Putamen (tissue), 1 donor: ENCODE results near the gene KCTD12.
"Not testable (repeated sequence)": the region's sequence is repeated elsewhere in the genome, so short reads cannot be mapped to it uniquely, and the experiment has no call there.

Source experiments
- DNase-seq: peaks from one replicate; pipeline ENCODE4 v3.0.0-alpha.2; 2016; ENCODE audit warnings: low spot score

Gene KCTD12

DNA sequence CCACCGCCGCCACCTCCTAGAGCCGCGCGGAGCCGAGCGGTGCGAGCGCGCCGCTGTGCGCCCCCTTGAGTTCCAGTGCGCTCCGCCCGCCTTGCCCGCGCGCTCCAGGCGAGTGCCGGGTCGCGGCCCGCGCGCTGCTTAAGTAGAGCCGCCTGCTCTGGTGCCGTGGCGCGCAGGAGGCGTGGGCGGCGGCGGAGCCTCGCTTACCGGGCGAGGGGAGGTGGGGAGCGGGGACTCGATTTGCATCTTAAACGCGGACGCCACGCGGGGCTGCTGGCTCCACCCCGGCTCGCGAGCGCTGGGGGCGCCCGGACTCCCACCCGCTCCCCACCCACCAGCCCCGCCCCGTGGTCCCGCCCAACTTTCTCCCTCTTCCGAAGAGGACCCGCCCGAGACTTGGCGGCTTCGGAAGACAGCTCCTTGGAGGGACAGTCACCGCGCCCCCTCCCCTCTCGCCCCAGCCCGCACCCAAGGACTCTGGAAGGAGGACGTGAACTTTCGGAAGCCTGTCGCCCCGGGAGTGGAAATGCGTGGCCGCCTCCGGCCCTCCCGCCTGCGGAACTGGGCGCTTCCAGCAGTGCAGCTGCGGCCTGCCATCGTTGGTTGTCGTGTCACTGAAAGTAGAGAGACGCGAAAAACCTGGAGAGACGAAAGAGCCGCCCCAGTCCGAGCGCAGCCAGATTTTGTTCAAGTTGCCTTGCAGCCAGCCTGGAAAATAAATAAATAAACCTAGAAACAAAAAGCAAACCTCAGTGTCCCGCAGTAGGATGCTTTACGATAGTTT, at the start of gene KCTD12:
KCTD12 (minus strand) TSS at position 114 of the 784 bp plus-strand sequence. CDS start 257 bp downstream, outside the sequence.
- peak; percentile 75 for DNase-seq

DNA sequence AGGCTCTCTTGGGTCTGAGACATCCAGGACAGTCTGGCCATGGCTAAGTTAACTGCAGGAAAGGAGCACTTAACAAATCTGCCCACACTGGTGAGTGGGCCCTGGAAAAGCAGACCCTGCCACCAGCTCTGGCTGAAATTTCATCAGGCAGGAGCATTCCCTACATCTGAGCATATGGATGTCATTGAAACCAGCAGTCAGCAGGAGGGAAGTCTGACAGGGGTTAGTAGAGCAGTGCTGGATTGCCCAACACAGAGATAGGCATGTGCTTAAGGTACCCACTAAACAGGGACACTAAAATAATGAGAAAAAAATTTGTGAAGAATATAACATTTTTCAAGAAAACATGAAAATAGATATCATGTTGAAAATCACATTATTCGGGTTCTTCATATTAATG, 48.5 kb upstream of the KCTD12 start:
- DNase-seq = no peak

DNA sequence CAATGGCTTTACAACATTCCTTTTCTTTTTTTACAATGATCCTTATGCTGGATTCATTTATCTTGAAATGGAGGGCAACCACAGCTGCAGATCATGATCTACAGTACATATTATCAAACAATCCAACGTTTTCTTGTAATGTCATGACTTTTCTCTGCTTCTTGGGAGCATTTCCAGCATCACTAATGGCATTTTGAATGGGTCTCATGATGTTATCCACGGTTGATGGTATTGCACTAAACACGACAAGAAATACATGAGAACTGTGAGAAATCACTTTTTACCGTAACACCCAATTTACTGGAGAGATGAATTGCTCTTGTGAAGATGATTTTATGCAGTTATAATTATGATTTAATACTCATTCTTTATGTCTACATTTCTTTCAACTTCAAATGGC, 45.9 kb upstream of the KCTD12 start:
- DNase-seq = no peak

DNA sequence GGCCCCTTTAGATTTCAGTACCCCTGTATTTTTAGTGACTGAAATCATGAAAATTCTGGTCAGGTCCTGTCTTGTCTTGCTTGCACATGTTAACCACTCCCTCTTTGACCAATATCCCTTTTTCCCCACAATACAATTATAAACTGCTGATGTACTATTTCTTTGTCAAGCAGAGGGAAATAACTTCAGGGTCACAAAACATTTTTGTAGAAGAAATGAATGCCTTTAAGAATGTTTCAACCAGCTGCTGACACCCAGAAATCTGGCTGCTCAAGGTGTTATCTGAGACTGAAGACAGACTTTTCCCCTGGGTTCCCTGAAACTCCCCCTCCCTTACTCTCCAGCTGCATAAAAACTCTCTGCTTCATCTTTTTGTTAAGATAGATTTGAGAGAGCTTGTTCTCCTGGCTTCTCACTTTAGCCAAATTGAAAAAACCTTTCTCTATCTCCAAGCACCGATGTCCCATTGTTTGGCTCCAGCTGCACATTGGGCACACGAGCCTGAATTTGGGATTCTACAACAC, 43.7 kb upstream of the KCTD12 start:
- no peak for DNase-seq

DNA sequence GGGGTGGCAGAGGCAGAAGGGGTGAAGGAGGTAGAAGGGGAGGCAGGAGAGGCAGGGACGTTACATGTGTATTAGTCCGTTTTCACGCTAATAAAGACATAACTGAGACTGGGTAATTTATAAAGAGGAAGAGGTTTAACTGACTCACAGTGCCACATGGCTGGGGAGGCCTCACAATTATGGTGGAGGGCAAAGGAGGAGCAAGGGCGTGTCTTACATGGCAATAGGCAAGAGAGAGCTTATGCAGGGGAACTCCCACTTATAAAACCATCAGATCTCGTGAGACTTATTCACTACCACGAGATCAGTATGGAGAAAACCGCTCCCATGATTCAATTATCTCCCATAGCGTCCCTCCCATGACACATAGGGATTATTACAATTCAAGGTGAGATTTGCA, 43.1 kb upstream of the KCTD12 start:
- no peak for DNase-seq

DNA sequence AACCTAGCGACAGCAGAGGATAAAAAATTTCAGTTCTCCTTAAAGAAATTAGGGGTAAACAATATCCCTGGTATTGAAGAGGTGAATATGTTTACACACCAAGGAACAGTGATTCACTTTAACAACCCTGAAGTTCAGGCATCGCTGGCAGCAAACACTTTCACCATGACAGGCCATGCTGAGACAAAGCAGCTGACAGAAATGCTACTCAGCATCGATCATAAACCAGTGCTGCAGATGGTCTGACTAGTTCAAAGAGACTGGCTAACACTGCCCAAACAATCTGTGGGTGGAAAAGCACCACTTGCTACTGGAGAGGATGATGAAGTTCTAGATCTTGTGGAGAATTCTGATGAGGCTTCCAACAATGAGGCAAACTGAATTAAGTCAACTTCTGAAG, 42.3 kb upstream of the KCTD12 start:
- no peak for DNase-seq

DNA sequence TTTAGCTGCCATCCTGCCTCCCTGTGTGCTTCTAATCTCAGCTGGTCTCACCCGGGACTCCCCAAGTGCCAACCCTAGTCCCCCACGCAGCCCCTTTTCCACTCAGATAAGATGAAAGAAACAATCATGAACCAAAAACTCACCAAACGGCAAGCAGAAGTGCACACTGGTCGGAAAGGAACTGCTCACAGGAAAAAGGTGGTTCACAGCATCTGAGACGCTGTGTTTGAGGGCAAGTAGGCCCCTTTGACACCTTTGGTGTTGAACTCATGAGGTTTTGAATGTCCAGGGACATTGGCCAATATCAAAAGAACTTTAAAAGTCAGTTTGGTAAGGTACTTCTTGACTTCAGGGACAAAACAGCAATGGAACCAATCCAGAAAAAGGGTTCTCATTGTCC, 41.8 kb upstream of the KCTD12 start:
- no peak for DNase-seq

DNA sequence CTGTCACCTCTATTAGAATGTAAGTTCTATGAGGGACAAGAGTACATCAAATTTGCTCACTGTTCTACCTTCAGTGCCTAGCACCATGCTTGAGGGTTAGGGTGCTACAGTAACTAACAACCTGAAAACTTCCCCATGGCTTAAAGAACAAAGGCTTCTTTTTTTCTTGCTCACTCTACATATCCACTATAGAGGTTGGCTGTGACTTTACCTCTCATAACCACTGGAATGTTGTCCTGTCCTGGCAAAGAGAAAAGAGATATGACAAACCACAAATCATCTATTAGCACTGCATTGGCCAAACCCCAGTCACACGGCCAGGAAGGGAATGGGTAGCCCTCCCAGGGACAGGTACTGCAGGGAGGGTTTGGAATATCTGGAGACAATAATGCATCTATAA, 38.9 kb upstream of the KCTD12 start:
- no peak for DNase-seq

DNA sequence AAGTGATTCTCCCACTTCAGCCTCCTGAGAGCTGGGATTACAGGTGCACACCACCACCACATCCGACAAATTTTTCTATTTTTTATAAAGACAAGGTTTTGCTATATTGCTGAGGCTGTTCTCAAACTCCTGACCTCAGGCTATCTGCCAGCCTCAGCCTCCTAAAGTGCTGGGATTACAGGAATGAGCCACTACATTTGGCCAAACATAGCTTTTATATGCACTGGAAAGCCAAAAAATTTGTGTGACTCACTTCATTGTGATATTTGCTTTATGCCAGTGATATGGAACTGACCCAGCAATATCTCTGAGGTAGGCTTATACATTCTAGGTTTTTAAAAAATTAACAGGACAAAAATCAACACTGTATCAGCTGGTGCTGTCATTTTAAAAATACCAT, 35.3 kb upstream of the KCTD12 start:
- DNase-seq = no peak

DNA sequence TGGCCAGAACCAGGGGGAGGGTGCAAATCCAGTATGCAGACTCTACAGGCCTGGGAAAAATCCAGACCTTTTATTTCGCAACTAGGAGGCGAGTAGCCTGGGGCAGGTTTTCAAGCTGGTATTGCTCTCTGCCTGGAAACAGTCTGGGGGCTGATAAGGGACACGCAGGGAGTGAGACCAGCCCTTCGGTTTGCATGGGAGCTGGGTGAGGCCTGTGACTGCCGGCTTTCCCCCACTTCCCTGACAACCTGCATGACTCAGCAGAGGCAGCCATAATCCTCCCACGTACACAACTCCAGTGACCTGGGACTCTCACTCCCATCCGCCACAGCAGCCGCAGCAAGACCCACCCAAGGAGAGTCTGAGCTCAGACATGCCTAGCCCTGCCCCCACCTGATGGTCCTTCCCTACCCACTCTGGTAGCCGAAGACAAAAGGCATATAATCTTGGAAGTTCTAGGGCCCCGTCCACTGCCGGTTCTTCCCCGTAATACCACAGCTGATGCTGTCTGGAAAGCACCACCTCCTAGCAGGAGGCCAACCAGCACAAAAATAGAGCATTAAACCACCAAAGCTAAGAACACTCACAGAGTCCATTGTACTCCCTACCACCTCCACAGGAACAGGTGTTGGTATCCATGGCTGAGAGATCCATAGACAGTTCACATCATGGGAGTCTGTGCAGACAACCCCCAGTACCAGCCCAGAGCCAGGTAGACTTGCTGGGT, 31.7 kb upstream of the KCTD12 start:
- not testable (repeated sequence) for DNase-seq

DNA sequence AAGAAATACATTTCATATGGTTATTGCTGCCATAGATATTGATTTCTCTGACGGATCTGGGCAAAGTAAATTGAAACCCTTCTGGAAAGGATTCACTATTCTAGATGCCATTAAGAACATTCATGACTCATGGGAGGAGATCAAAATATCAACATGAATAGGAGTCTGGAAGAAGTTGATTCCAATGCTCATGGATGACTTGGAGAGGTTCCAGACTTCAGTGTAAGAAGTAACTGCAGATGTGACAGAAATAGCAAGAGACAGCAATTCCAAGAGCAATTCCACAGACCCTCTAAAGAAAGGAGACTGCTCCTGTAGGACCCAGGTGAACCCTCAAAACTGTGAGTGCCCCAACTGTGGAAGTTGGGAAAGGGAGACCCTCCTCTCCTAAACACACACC, 30.9 kb upstream of the KCTD12 start:
- no peak for DNase-seq

DNA sequence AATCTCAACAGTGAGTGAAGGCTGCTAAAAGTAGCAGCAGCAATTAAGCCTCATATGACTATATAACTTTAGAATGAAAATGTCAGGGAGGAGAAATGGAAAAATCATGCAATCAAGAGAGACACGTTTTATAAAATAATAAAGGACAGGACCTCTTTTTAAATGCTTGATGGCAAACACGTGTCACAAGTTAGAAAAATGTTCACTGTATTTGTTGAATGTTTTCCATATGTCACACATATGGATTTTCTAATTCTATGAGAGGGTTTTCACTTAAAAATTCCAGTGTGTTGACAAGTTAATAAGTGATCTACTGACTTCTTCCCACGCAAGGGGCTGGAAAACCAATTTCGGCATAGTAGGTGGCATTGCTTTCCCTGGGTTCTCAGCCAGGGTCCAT, 27.7 kb upstream of the KCTD12 start:
- DNase-seq = no peak

DNA sequence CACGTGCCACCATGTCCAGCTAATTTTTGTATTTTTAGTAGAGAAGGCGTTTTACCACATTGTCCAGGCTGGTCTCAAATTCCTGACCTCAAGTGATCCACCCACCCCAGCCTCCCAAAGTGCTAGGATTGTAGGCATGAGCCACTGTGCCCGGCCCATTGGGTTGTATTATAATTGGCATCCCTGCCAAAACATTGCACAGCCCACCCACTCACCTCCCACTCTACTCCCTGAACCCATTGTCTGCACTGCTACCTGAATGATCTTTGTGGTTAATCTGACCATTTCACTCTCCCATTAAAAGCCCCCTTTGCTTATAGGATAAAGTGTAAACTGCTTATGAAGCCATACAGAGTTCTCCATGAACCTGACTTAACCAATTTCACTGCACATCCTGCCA, 26.3 kb upstream of the KCTD12 start:
- DNase-seq = no peak

DNA sequence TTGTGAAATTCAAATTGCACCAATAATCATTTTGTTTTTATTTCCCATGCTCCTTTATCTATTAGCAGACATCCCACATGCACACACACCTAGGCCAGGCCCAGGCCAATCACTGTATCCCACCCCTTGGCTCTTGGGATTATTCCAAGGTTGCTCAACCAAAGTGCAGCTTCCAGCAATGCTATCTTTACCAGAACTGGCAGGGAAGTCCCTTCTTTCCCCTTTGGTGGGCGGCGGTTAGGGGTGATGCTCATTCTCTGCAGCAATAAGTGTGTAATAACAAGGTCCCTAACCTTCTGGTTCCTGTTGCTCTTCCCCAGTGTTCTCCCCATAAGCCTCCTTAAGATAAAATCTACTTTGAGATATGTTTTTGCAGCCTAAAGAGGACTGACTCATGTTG, 18.3 kb upstream of the KCTD12 start:
- DNase-seq = no peak

DNA sequence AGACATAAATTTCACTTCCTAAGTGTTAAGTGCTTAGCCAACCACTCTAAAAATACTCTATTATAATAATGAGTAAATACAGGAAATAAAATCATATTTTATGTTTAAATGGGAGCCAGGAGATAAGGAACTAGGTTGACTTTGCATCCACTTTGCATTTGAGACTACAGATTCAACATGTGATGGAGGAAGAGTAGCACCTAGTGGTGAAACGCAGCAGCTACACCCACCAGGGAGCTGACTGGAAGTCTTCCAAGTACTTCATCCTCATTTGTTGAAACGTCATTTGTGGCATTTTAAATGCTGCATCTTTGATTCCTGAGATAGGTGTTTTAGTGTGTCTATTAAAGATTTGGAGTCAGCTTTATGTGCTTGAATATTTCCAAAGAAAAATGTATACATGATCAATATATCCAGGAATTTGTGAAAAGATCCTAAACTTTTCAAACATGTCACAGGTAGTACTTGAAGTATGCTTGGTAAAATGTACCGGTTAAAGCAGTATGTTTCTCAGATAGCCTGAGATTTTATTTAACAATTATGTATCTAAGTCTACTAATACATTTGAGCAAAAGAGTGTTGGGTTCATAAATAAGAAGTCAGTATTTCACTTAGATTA, 17.4 kb upstream of the KCTD12 start:
- DNase-seq = peak; percentile 74

DNA sequence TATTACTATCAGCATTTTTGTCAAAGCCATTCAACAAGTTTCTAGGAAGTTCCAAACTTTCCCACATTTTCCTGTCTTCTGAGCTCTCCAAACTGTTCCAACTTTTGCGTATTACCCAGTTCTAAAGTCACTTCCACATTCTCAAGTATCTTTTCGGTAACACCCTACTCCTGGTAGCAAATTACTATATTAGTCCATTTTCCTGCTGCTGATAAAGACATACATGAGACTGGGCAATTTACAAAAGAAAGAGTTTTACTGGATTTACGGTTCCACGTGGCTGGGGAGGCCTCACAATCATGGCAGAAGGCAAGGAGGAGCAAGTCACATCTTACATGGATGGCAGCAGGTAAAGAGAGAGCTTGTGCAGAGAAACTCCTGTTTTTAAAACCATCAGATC, 12.9 kb upstream of the KCTD12 start:
- DNase-seq = not testable (repeated sequence)

DNA sequence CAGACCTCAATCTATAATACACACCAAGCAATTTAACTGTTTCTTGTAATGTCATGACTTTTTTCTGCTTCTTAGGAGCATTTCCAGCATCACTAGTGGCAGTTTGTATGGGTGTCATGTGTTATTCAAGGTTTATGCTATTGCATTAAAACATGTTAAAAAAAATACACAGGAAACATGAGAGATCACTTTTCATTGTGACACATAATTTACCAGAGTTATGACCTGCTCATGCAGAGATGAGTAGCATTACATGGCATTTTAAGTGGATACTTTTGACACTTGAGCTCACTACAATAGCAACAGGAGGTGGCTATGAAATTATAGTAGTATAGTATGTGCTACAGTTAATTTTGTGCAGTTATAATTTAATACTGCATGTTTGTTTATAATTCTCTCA, 11.0 kb upstream of the KCTD12 start:
- not testable (repeated sequence) for DNase-seq

DNA sequence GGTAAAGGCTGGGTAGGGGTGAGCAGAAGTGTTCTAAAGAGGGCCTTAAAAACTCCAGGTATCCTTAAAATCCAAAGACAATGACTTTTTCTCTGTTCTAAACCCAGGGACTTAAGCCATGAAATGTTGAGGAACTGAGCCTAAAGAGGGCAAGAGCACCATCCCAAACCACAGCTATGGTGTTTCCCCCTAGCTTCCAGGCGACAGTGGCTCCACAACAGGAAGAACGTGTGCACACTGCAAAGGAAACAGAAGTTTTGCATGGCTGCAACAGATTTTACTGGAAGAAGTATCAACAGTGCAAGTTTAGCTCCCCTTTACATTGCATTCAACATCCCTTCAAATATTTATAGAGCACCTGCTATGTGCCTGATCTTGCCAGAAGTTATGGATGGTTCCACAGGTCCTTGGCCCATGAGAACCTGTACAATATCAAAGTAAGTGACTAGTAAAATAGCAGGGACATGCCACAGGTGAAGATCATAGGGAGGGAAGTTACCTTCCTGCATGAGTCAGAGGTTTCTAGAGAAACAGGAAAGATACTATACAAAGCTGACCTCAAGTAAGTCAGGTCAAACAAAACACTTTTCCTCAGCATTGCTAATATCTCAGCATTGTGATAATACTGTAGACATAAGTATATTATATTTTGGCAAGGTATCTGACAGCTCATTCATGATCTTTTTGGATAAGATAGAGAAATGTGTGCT, 8.4 kb upstream of the KCTD12 start:
- no peak for DNase-seq

DNA sequence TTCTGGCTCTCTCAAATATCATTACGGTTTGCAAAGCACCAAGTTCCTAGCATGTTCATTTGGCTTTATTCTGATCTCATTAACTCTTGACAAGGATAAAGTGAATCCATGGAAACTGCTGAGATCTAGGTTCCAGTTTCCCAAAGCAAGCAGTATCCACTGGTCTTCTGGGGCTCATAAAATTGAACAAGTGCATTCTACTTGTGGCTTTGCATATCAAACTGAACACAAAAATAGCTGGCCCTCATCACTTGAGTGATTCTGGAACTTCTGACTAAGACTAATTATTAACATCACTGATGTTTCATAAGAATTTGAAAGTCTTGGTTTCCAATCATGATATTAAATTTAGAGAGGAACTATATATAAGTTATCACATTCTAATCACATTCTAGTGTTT, 6.3 kb upstream of the KCTD12 start:
- no peak for DNase-seq

DNA sequence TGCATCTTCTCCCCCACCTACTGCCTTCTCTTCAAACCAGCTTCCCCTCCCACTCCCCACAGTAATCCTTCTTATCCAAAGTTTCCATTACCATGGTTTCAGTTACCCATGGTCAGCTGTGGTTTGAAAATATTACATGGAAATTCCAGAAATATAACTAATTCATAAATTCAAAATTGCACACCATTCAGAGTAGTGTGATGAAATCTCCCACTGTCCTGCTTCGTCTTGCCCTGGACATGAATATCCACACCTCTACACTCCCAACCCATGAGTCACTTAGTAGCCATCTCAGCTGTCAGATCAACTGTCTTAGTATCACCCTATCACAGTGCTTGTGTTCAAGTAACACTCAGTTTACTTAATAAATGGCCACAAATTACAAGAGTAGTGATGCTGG, 3.8 kb upstream of the KCTD12 start:
- DNase-seq = no peak

DNA sequence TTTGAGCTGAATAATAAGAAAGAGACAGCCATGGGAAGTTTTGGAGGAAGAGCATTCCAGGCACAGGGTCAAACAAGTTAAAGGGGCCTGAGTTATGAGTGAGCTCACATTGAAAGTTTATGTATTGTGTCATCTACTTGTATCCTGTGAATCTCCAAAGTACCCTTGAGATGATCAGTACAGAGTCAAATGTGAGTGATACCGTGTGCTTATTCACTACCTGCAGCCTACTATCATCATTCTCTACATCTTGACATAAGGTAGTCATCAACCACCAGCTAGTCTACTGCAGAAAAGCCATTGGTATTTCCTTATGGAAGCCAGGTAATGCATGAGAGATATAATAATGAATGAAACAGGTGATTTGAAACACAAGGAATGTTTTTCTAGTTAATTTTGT, 3.0 kb upstream of the KCTD12 start:
- DNase-seq = no peak

DNA sequence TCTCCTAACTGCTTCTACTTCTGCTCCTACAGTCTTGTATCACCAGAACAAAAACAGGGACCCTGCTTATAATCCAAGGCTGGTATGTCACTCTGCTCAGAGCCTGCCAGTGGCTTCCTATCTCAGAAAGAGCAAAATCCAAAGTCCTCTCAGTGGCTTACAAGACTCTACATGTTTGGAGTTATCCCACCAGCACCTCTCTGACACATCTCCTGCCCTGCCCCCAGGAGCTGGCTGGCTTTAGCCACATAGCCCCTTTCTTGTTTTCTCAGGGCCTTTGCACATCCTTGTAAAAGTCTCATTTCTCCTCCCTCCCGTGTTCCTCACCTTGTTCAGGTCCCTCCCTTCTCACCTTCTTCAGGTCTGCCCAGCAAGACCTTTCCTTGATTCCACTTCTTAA, 2.2 kb upstream of the KCTD12 start:
- DNase-seq = no peak
